Endothelial cell of umbilical vein (primary cell): ENCODE data around the gene RSPRY1. TPM values are rescaled to one million over a fixed set of nuclear protein-coding genes. Genes with fewer than 3 reads are reported as not detected.

Experiments used
- BruUV-seq: library from RNA; stranded (reverse); fragments of 400-500 nt; replicated peaks from 2 replicates; lab custom pipeline; 2021; lab: Mats Ljungman, UMichigan
- CTCF ChIA-PET: fragments of 300-600, 350-600 bp; sonication (Branson Sonifier 250); formaldehyde crosslinking; loops from one replicate; lab custom pipeline; 2021; ENCODE audit warnings: antibody characterized with exemption, inconsistent platforms; lab: Charles Lee
- POLR2A ChIA-PET: fragments of 300-600, 350-600 bp; sonication (Branson Sonifier 250); formaldehyde crosslinking; loops from one replicate; lab custom pipeline; 2021; ENCODE audit warnings: antibody characterized with exemption, inconsistent platforms; lab: Charles Lee
- DNase-seq: peaks from one replicate; pipeline ENCODE4 v3.0.0-alpha.2; 2011; ENCODE audit warnings: low read depth, low spot score
- FAIRE-seq: peaks from 2 replicates; lab custom pipeline; 2011; peaks lifted over from hg19 to GRCh38; lab: Jason Lieb, UNC
- H2AFZ ChIP-seq: 2 replicates; pipeline ENCODE4 v1.6.0; 2012; ENCODE audit warnings: low read depth, low read length, control low read depth, inconsistent platforms
- H3K27ac ChIP-seq: 2 replicates; pipeline ENCODE4 v1.5.1; 2011; ENCODE audit warnings: low read depth, mild to moderate bottlenecking, control low read depth, low read length, moderate library complexity; ENCODE audit not compliant: insufficient read depth
- H3K27me3 ChIP-seq, 2 experiments: 2 replicates each; pipeline versions ENCODE4 v1.6.0 to v1.6.1; 2011; ENCODE audit warnings: low read length in 2 of 2, mixed read lengths in 1 of 2; ENCODE audit not compliant: control insufficient read depth in 2 of 2, insufficient read depth in 2 of 2
- H3K36me3 ChIP-seq, 2 experiments: 2 replicates in 1 of 2; 3 replicates in 1 of 2; pipeline ENCODE4 v1.5.1; 2011; ENCODE audit warnings: low read length in 2 of 2, mild to moderate bottlenecking in 1 of 2, moderate library complexity in 1 of 2; ENCODE audit not compliant: control insufficient read depth in 2 of 2, insufficient read depth in 2 of 2; ENCODE audit errors: extremely low read depth in 1 of 2
- H3K4me1 ChIP-seq: 3 replicates; pipeline ENCODE4 v1.5.1; 2011; ENCODE audit warnings: mild to moderate bottlenecking, low read length; ENCODE audit not compliant: control insufficient read depth, insufficient read depth; ENCODE audit errors: extremely low read depth
- H3K4me2 ChIP-seq: 2 replicates; pipeline ENCODE4 v1.6.1; 2011; ENCODE audit warnings: low read length, control low read depth, mixed read lengths; ENCODE audit not compliant: insufficient read depth
- H3K4me3 ChIP-seq, 3 experiments: fragments of 200-600 bp in 1 of 3; sonication (generic), shearing (Covaris generic) in 1 of 3; replicated peaks in 1 of 3; 2 replicates each; pipeline ENCODE4 v1.5.1; 2011 to 2016; ENCODE audit warnings: control low read depth in 3 of 3, low read length in 3 of 3, mild to moderate bottlenecking in 2 of 3, inconsistent platforms in 1 of 3, low read depth in 1 of 3, moderate library complexity in 1 of 3; ENCODE audit not compliant: insufficient read depth in 1 of 3
- H3K79me2 ChIP-seq: 2 replicates; pipeline ENCODE4 v1.6.0; 2012; ENCODE audit warnings: low read length, inconsistent platforms; ENCODE audit not compliant: control insufficient read depth, insufficient read depth
- H3K9ac ChIP-seq: replicated peaks from 2 replicates; pipeline ENCODE3; 2011; ENCODE audit warnings: low read length, control low read depth; ENCODE audit not compliant: insufficient read depth; ENCODE audit errors: extremely low read depth
- H3K9me1 ChIP-seq: replicated peaks from 3 replicates; pipeline ENCODE4 v1.6.0; 2011; ENCODE audit warnings: mild to moderate bottlenecking, low read length; ENCODE audit not compliant: control insufficient read depth, insufficient read depth; ENCODE audit errors: extremely low read depth
- H3K9me3 ChIP-seq: replicated peaks from 2 replicates; pipeline ENCODE4 v1.5.1; 2012; ENCODE audit warnings: low read length, inconsistent platforms; ENCODE audit not compliant: control insufficient read depth, insufficient read depth
- H4K20me1 ChIP-seq: replicated peaks from 2 replicates; pipeline ENCODE3; 2011; ENCODE audit warnings: mild to moderate bottlenecking, low read length; ENCODE audit not compliant: control insufficient read depth, insufficient read depth; ENCODE audit errors: extremely low read depth
- EZH2 ChIP-seq: IDR thresholded peaks from 2 replicates; pipeline ENCODE4 v1.6.1; 2012; ENCODE audit warnings: borderline replicate concordance, low read depth, mild to moderate bottlenecking, moderate library complexity, low read length, inconsistent platforms; ENCODE audit not compliant: severe bottlenecking
- FOS ChIP-seq: IDR thresholded peaks from 2 replicates; pipeline ENCODE4 v1.6.1; 2011; ENCODE audit warnings: mild to moderate bottlenecking, low read length, moderate library complexity, borderline replicate concordance; ENCODE audit not compliant: insufficient read depth
- GATA2 ChIP-seq: IDR thresholded peaks from 2 replicates; pipeline ENCODE4 v1.7.0; 2011; ENCODE audit warnings: low read depth, mild to moderate bottlenecking, moderate library complexity, mixed read lengths, low read length; ENCODE audit not compliant: insufficient read length, insufficient read depth
- JUN ChIP-seq: IDR thresholded peaks from 2 replicates; pipeline ENCODE4 v1.6.1; 2011; ENCODE audit warnings: borderline replicate concordance, low read depth; ENCODE audit not compliant: insufficient read length, insufficient read depth
- MYC ChIP-seq: IDR thresholded peaks from one replicate; pipeline ENCODE4 v1.6.1; 2011; ENCODE audit warnings: mild to moderate bottlenecking, low read depth, low read length
- POLR2A ChIP-seq: IDR thresholded peaks from 2 replicates; pipeline ENCODE4 v1.6.1; 2012; ENCODE audit warnings: low read depth, mild to moderate bottlenecking, control low read depth, low read length
- POLR2AphosphoS5 ChIP-seq: IDR thresholded peaks from 2 replicates; pipeline ENCODE4 v1.6.1; 2012; ENCODE audit warnings: low read depth, mild to moderate bottlenecking, control low read depth, low read length, moderate library complexity; ENCODE audit not compliant: insufficient read depth
- dilution Hi-C: fragments of 300-500 bp; cut with MboI; formaldehyde crosslinking; loops from one replicate; pipeline ENCODE4 v1.15.0; 2019; ENCODE audit warnings: low sequenced_read_pairs; ENCODE audit not compliant: extremely low pct_ligation_motif_present
- intact Hi-C: fragments of 100-400 bp; cut with micrococcal nuclease; formaldehyde crosslinking; loops from one replicate; pipeline ENCODE4 v1.10.0; 2022
- polyA plus RNA-seq, 4 experiments: library from polyadenylated mRNA; depleted of rRNA in 3 of 4; stranded (reverse) in 3 of 4; unstranded in 1 of 4; fragments of >200 nt; gene quantifications; 2 replicates each; pipeline versions ENCODE4 v1.2.1 to v1.2.3, GENCODE V29; 2011 to 2012; ENCODE audit warnings: missing spikeins in 1 of 4
- total RNA-seq: library from RNA; stranded (reverse); gene quantifications from 2 replicates; pipeline ENCODE4 v1.2.3, GENCODE V29; 2021
- TF ChIP-seq, protein P1 (sequence below), 2 donors: IDR thresholded peaks; 1 replicate in 1 of 2; 2 replicates in 1 of 2; pipeline ENCODE4 v1.5.1; 2011; ENCODE audit warnings: low read length in 2 of 2, mild to moderate bottlenecking in 2 of 2, moderate library complexity in 2 of 2, control low read depth in 1 of 2, inconsistent platforms in 1 of 2, low read depth in 1 of 2; ENCODE audit not compliant: insufficient read depth in 1 of 2; ENCODE audit errors: extremely low read depth in 1 of 2
- TF ChIP-seq, protein P2 (sequence below): IDR thresholded peaks from 2 replicates; pipeline ENCODE4 v1.6.1; 2011; ENCODE audit not compliant: insufficient read depth, insufficient read length

RSPRY1 gene
- total and polyA plus RNA-seq, 2 donors (not counting 3 experiments of a cell fraction or from before 2014, with no cell fraction given), result 28.5 to 55.1 TPM

- no peaks in the 10 kb centered on the region for H3K9me3 ChIP-seq
- H3K4me3 ChIP-seq, result no peak overlapping the region
- FAIRE-seq, result no peak
- dilution Hi-C loops, result no loop called here
- H2AFZ ChIP-seq, result no peak overlapping the region
- TF ChIP-seq, protein P1, sequence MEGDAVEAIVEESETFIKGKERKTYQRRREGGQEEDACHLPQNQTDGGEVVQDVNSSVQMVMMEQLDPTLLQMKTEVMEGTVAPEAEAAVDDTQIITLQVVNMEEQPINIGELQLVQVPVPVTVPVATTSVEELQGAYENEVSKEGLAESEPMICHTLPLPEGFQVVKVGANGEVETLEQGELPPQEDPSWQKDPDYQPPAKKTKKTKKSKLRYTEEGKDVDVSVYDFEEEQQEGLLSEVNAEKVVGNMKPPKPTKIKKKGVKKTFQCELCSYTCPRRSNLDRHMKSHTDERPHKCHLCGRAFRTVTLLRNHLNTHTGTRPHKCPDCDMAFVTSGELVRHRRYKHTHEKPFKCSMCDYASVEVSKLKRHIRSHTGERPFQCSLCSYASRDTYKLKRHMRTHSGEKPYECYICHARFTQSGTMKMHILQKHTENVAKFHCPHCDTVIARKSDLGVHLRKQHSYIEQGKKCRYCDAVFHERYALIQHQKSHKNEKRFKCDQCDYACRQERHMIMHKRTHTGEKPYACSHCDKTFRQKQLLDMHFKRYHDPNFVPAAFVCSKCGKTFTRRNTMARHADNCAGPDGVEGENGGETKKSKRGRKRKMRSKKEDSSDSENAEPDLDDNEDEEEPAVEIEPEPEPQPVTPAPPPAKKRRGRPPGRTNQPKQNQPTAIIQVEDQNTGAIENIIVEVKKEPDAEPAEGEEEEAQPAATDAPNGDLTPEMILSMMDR (IDR thresholded peaks at IDR 0.05; ENCODE audit: extremely low read depth in 1 of 2, insufficient read depth in 1 of 2, low read depth in 1 of 2, low read length in 2 of 2), result no peak
- TF ChIP-seq EZH2, result no peak
- TF ChIP-seq GATA2, result no peak
- no peak for TF ChIP-seq FOS
- no peak for TF ChIP-seq POLR2AphosphoS5
- no peak for TF ChIP-seq MYC
- no peak for TF ChIP-seq JUN
- TF ChIP-seq POLR2A, result no peak
- TF ChIP-seq, protein P2, sequence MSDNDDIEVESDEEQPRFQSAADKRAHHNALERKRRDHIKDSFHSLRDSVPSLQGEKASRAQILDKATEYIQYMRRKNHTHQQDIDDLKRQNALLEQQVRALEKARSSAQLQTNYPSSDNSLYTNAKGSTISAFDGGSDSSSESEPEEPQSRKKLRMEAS, result no peak
- ChIA-PET CTCF (interaction anchor here (1.1 to 2.2 kb wide), 2 partner anchors 20 to 72 kb away, joined by 4 to 5 read pairs; partner anchors contain the start of gene CPNE2), POLR2A (no interaction called here)
- intact Hi-C loops, result no loop called here
- no peaks in the 10 kb centered on the region for H3K9me1 ChIP-seq
- H3K36me3 ChIP-seq, result peaks cover 3 to 8% of the 10 kb centered on the region in 2 experiments
- no peak overlapping the region for H3K27ac ChIP-seq
- no peaks in the 10 kb centered on the region for H3K4me1 ChIP-seq
- no TSS peak for BruUV-seq
- H4K20me1 ChIP-seq, result no peaks in the 10 kb centered on the region
- H3K27me3 ChIP-seq, result no peaks in the 10 kb centered on the region
- DNase-seq, result no peak
- H3K79me2 ChIP-seq, result no peaks in the 10 kb centered on the region
- H3K4me2 ChIP-seq, result no peak overlapping the region
- no peak overlapping the region for H3K9ac ChIP-seq
These were observed 20.6 kb upstream of the RSPRY1 start for GRCh38 chr16:57165483-57165882.
